B cell (primary cell): ENCODE measurements around the gene S1PR2. TPM values are rescaled to one million over a fixed set of nuclear protein-coding genes. Genes with fewer than 3 reads are reported as not detected.

Source experiments
- ATAC-seq: fragments of 200-7000 bp; cut with Tn5 transposase; one replicate; pipeline ENCODE4 v1.10.0; 2021; ENCODE audit warnings: low read depth, mild to moderate bottlenecking, moderate number of reproducible peaks, moderate library complexity
- CTCF ChIA-PET: fragments of 350-600 bp; sonication (Branson Sonifier 250); formaldehyde crosslinking; loops from one replicate; lab custom pipeline; 2021; ENCODE audit warnings: antibody characterized with exemption, inconsistent platforms; lab: Charles Lee
- POLR2A ChIA-PET: fragments of 350-600 bp; sonication (Branson Sonifier 250); formaldehyde crosslinking; loops from one replicate; lab custom pipeline; 2021; ENCODE audit warnings: antibody characterized with exemption; lab: Charles Lee
- DNase-seq: peaks from one replicate; pipeline ENCODE4 v3.0.0; 2013
- H2AFZ ChIP-seq: 2 replicates; pipeline ENCODE4 v1.6.1; 2012; ENCODE audit warnings: mild to moderate bottlenecking, low read depth, low read length; ENCODE audit not compliant: insufficient read depth, poor library complexity, severe bottlenecking
- H3K27ac ChIP-seq, 2 donors: 1 replicate in 1 of 2; 2 replicates in 1 of 2; pipeline ENCODE4 v1.5.1; 2012 to 2013; ENCODE audit warnings: low read length in 2 of 2, mild to moderate bottlenecking in 2 of 2, moderate library complexity in 1 of 2
- H3K27me3 ChIP-seq, 4 experiments: fragments of 200-600 bp in 1 of 4; sonication (generic) in 1 of 4; replicated peaks in 1 of 4; 1 replicate in 2 of 4; 2 replicates in 2 of 4; pipeline versions ENCODE4 v1.6.1 to v1.7.0; 2013 to 2016; ENCODE audit warnings: low read length in 3 of 4, mild to moderate bottlenecking in 2 of 4, mixed read lengths in 1 of 4, moderate library complexity in 1 of 4; ENCODE audit not compliant: insufficient read depth in 4 of 4, control insufficient read depth in 3 of 4; ENCODE audit errors: control extremely low read depth in 1 of 4
- H3K36me3 ChIP-seq, 2 experiments: replicated peaks in 1 of 2; 1 replicate in 1 of 2; 2 replicates in 1 of 2; pipeline versions ENCODE4 v1.6.1 to v1.7.1; 2013; ENCODE audit warnings: low read length in 1 of 2; ENCODE audit not compliant: insufficient read depth in 2 of 2, control insufficient read depth in 1 of 2; ENCODE audit errors: control extremely low read depth in 1 of 2, extremely low read depth in 1 of 2
- H3K4me1 ChIP-seq, 2 donors: fragments of 200-600 bp in 1 of 2; sonication (generic) in 1 of 2; 1 replicate in 1 of 2; 2 replicates in 1 of 2; pipeline versions ENCODE4 v1.5.1 to v1.6.1; 2013 to 2017; ENCODE audit warnings: low read length in 2 of 2; ENCODE audit not compliant: control insufficient read depth in 2 of 2, insufficient read depth in 2 of 2
- H3K4me2 ChIP-seq: replicated peaks from 2 replicates; pipeline ENCODE3; 2012; ENCODE audit warnings: mild to moderate bottlenecking, low read depth, low read length; ENCODE audit not compliant: poor library complexity, severe bottlenecking
- H3K4me3 ChIP-seq, 5 experiments: fragments of 200-600 bp in 1 of 5; sonication (generic) in 1 of 5; 1 replicate in 3 of 5; 2 replicates in 2 of 5; pipeline versions ENCODE4 v1.5.1 to v1.7.0; 2011 to 2016; ENCODE audit warnings: low read length in 4 of 5, mild to moderate bottlenecking in 4 of 5, low read depth in 2 of 5, control low read depth in 1 of 5, moderate library complexity in 1 of 5; ENCODE audit not compliant: insufficient read depth in 1 of 5; ENCODE audit errors: control extremely low read depth in 1 of 5, extremely low read depth in 1 of 5
- H3K79me2 ChIP-seq: fragments of 200-600 bp; sonication (generic); one replicate; pipeline ENCODE4 v1.6.0; 2016; ENCODE audit warnings: low read length; ENCODE audit not compliant: control insufficient read depth, insufficient read depth
- H3K9ac ChIP-seq: fragments of 200-600 bp; sonication (generic); 2 replicates; pipeline ENCODE4 v1.6.1; 2017; ENCODE audit warnings: mild to moderate bottlenecking, low read length, moderate library complexity
- H3K9me3 ChIP-seq, 3 donors: one replicate each; pipeline versions ENCODE4 v1.6.1 to v1.7.1; 2013; ENCODE audit warnings: low read length in 2 of 3; ENCODE audit not compliant: control insufficient read depth in 2 of 3, insufficient read depth in 1 of 3; ENCODE audit errors: control extremely low read depth in 1 of 3
- H4K20me1 ChIP-seq: 2 replicates; pipeline ENCODE4 v1.6.0; 2012; ENCODE audit warnings: mild to moderate bottlenecking, low read length; ENCODE audit not compliant: insufficient read depth, control insufficient read depth, poor library complexity, severe bottlenecking
- H3K27ac Mint-ChIP-seq: one replicate; pipeline ENCODE4 v1.8.0; 2021; ENCODE audit warnings: mixed read lengths
- H3K27me3 Mint-ChIP-seq: one replicate; pipeline ENCODE4 v1.8.0; 2021; ENCODE audit warnings: mixed read lengths
- H3K4me1 Mint-ChIP-seq: one replicate; pipeline ENCODE4 v1.8.0; 2021; ENCODE audit warnings: mixed read lengths
- H3K4me3 Mint-ChIP-seq: one replicate; pipeline ENCODE4 v1.8.0; 2021; ENCODE audit warnings: mixed read lengths
- H3K9me3 Mint-ChIP-seq: one replicate; pipeline ENCODE4 v1.8.0; 2022; ENCODE audit warnings: mixed read lengths; ENCODE audit not compliant: insufficient read depth
- EZH2 ChIP-seq: IDR thresholded peaks from 2 replicates; pipeline ENCODE4 v1.6.1; 2012; ENCODE audit warnings: borderline replicate concordance, low read depth, mild to moderate bottlenecking, moderate library complexity, low read length; ENCODE audit not compliant: insufficient read depth, poor library complexity, severe bottlenecking
- WGBS: methylation state at CpG from one replicate; pipeline ENCODE4 v1.1.5; 2013; ENCODE audit warnings: missing lambda C conversion rate; ENCODE audit not compliant: insufficient coverage; 5-methylcytosine and 5-hydroxymethylcytosine counted together
- intact Hi-C: fragments of 100-400 bp; cut with micrococcal nuclease; formaldehyde crosslinking; loops from one replicate; pipeline ENCODE4 v1.10.0; 2022
- polyA plus RNA-seq: library from polyadenylated mRNA; depleted of rRNA; stranded (reverse); fragments of >200 nt; gene quantifications from 2 replicates; pipeline ENCODE4 v1.2.3, GENCODE V29; 2012
- total RNA-seq, 2 donors: library from RNA; stranded (reverse); fragments of 120-200 nt in 1 of 2; gene quantifications; 1 replicate in 1 of 2; 2 replicates in 1 of 2; pipeline versions ENCODE4 v1.2.3 to v1.2.4, GENCODE V29; 2013 to 2022
- TF ChIP-seq, protein P1 (sequence below): fragments of 200-600 bp; IDR thresholded peaks from one replicate; pipeline ENCODE4 v1.8.0; 2022; ENCODE audit warnings: antibody characterized with exemption, mild to moderate bottlenecking

Gene S1PR2
- total and polyA plus RNA-seq, 2 donors (not counting 1 experiment from before 2014, with no cell fraction given): 1.8 to 4.4 TPM

DNA sequence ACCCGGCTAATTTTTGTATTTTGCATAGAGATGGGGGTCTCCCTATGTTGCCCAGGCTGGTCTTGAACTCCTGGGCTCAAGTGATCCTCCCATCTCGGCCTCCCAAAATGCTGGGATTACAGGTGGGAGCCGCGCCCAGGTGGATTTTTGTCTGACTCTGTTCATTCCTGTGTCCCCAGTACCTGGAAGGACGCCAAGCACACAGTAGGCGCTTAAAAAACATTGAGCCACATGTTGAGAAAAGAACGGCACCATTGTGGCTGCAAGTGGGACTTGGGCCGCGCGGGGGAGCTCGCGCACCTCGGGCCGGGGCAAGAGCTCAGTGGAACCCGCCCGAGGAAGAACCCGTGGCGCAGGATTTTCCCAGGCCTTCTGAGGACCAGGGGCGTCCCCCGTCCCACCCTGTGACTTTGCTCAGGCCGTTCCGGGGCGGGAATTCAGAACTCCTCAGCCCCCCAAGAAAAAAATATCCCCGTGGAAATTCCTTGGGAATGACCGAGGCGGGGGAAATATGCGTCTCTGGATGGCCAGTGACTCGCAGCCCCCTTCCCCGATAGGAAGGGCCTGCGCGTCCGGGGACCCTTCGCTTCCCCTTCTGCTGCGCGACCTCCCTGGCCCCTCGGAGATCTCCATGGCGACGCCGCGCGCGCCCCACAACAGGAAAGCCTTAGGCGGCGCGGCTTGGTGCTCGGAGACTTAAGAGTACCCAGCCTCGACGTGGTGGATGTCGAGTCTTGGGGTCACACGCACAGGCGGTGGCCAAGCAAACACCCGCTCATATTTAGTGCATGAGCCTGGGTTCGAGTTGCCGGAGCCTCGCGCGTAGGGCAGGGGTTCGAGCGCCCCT, 38.4 kb upstream of the S1PR2 start:
- Histone ChIP-seq H3K27ac (peak overlapping the region; percentile 90 to 97), H3K27me3 (no peaks in the 10 kb centered on the region), H3K4me3 (peak overlapping the region; percentile 1 to 72 (median 56)), H2AFZ (no peak overlapping the region), H4K20me1 (no peaks in the 10 kb centered on the region), H3K4me2 (peak overlapping the region; percentile 84), H3K4me1 (peaks cover 13 to 35% of the 10 kb centered on the region in 2 donors), H3K36me3 (no peaks in the 10 kb centered on the region), H3K9me3 (no peaks in the 10 kb centered on the region), H3K79me2 (peaks cover 3% of the 10 kb centered on the region), H3K9ac (peak overlapping the region; percentile 74)
- intact Hi-C loops: loop anchor here (1.0 to 5.0 kb wide), 8 partner anchors 17 to 337 kb away; partner anchors contain the start of genes FDX2, ICAM4, RAVER1 and TYK2
- POLR2A ChIA-PET: interaction anchor here (0.9 to 3.5 kb wide), 11 partner anchors 11 to 375 kb away, joined by 3 to 32 read pairs (median 6); partner anchors contain the start of genes ICAM4, ICAM5, RAVER1 and TYK2
- 2% methylated on average over 59 of the region's 59 CpGs for WGBS
- no peak for TF ChIP-seq EZH2
- TF ChIP-seq, protein P1, sequence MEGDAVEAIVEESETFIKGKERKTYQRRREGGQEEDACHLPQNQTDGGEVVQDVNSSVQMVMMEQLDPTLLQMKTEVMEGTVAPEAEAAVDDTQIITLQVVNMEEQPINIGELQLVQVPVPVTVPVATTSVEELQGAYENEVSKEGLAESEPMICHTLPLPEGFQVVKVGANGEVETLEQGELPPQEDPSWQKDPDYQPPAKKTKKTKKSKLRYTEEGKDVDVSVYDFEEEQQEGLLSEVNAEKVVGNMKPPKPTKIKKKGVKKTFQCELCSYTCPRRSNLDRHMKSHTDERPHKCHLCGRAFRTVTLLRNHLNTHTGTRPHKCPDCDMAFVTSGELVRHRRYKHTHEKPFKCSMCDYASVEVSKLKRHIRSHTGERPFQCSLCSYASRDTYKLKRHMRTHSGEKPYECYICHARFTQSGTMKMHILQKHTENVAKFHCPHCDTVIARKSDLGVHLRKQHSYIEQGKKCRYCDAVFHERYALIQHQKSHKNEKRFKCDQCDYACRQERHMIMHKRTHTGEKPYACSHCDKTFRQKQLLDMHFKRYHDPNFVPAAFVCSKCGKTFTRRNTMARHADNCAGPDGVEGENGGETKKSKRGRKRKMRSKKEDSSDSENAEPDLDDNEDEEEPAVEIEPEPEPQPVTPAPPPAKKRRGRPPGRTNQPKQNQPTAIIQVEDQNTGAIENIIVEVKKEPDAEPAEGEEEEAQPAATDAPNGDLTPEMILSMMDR: peak; percentile 93
- H3K9me3 Mint-ChIP-seq: no peaks in the 10 kb centered on the region
- CTCF ChIA-PET: interaction anchor here (0.6 to 9.2 kb wide), 32 partner anchors 9 to 372 kb away, joined by 3 to 570 read pairs (median 5); partner anchors contain the start of genes CDC37, ICAM4, ICAM5 and KRI1
- no peaks in the 10 kb centered on the region for H3K27me3 Mint-ChIP-seq
- peak overlapping the region; percentile 88 for H3K4me3 Mint-ChIP-seq
- H3K4me1 Mint-ChIP-seq: peaks cover 32% of the 10 kb centered on the region
- H3K27ac Mint-ChIP-seq: peak overlapping the region; percentile 94
- ATAC-seq (peak; percentile 43), DNase-seq (peak; percentile 91)
